Measurements from ENCODE around the gene JTB. TPM values are rescaled to one million over a fixed set of nuclear protein-coding genes. Genes with fewer than 3 reads are reported as not detected.

The JTB gene
- total and polyA plus RNA-seq, 2 donors (not counting 1 experiment from before 2014, with no cell fraction given): 106 to 159 TPM

- 0% methylated on average over 13 of the region's 13 CpGs for WGBS (ENCODE audit: insufficient coverage)
- Histone ChIP-seq H3K9ac (ENCODE audit: low read length) (peak overlapping the region; percentile 99), H3K4me3 (ENCODE audit: control extremely low read depth in 1 of 5, extremely low read depth in 1 of 5, insufficient read depth in 1 of 5, low read depth in 2 of 5, low read length in 4 of 5) (peak overlapping the region; percentile 79 to 98 (median 92)), H4K20me1 (ENCODE audit: control insufficient read depth, insufficient read depth, low read length, poor library complexity, severe bottlenecking) (peaks cover 56% of the 10 kb centered on the region), H3K4me2 (replicated peaks; ENCODE audit: low read depth, low read length, poor library complexity, severe bottlenecking) (peak overlapping the region; percentile 86), H3K4me1 (ENCODE audit: control insufficient read depth in 2 of 2, insufficient read depth in 2 of 2, low read length in 2 of 2) (peaks cover 41 to 43% of the 10 kb centered on the region in 2 donors), H3K27ac (ENCODE audit: low read length in 2 of 2) (peak overlapping the region; percentile 87 to 97), H3K9me3 (ENCODE audit: control extremely low read depth in 1 of 3, control insufficient read depth in 2 of 3, insufficient read depth in 1 of 3, low read length in 2 of 3) (no peaks in the 10 kb centered on the region), H3K36me3 (replicated peaks in 1 of 2; ENCODE audit: control extremely low read depth in 1 of 2, control insufficient read depth in 1 of 2, extremely low read depth in 1 of 2, insufficient read depth in 2 of 2, low read length in 1 of 2) (peaks cover 0 to 34% of the 10 kb centered on the region in 2 experiments), H3K79me2 (ENCODE audit: control insufficient read depth, insufficient read depth, low read length) (peaks cover 70% of the 10 kb centered on the region), H2AFZ (ENCODE audit: insufficient read depth, low read depth, low read length, poor library complexity, severe bottlenecking) (peak overlapping the region; percentile 78), H3K27me3 (replicated peaks in 1 of 4; ENCODE audit: control extremely low read depth in 1 of 4, control insufficient read depth in 3 of 4, insufficient read depth in 4 of 4, low read length in 3 of 4) (no peaks in the 10 kb centered on the region)
- intact Hi-C loops (cut with micrococcal nuclease): loop anchor here (1.0 to 5.0 kb wide), 7 partner anchors 10 to 315 kb away; partner anchors contain the start of genes CREB3L4, DENND4B, HAX1 and JTB
- H3K4me1 Mint-ChIP-seq: peaks cover 66% of the 10 kb centered on the region
- DNase-seq (peak; percentile 80), ATAC-seq (ENCODE audit: low read depth) (peak; percentile 2)
- H3K27me3 Mint-ChIP-seq: no peaks in the 10 kb centered on the region
- no peak for TF ChIP-seq EZH2 (IDR thresholded peaks at IDR 0.05; ENCODE audit: borderline replicate concordance, insufficient read depth, low read depth, low read length, poor library complexity, severe bottlenecking)
- no peak for TF ChIP-seq CTCF (IDR thresholded peaks at IDR 0.05)
- ChIA-PET POLR2A (interaction anchor here (0.8 to 9.2 kb wide), 8 partner anchors 10 to 174 kb away, joined by 3 to 115 read pairs (median 6); partner anchors contain the start of genes CREB3L4, DENND4B, GATAD2B and JTB), CTCF (interaction anchor here (2.1 to 5.6 kb wide), 2 partner anchors 9 to 12 kb away, joined by 10 to 47 read pairs; partner anchors contain the start of genes CREB3L4 and DENND4B)
- no peaks in the 10 kb centered on the region for H3K9me3 Mint-ChIP-seq (ENCODE audit: insufficient read depth)
- peak overlapping the region; percentile 97 for H3K27ac Mint-ChIP-seq
- H3K4me3 Mint-ChIP-seq: peak overlapping the region; percentile 100
These were observed 19.7 kb downstream of the JTB start for GRCh38 chr1:153957744-153958110.
